NCI-H748 treated with DMSO at 0.1 percent for 48 hours (cell line): ENCODE results near the gene VGLL3.
"Not testable (repeated sequence)": the region's sequence is repeated elsewhere in the genome, so short reads cannot be mapped to it uniquely, and the experiment has no call there.

ENCODE experiments used
- DNase-seq: peaks from one replicate; lab custom pipeline; 2025; lab: John Stamatoyannopoulos, UW

The VGLL3 gene

GRCh38 chr3:86989611-86990010, 1.3 kb downstream of the VGLL3 start:
- DNase-seq: no peak

DNA sequence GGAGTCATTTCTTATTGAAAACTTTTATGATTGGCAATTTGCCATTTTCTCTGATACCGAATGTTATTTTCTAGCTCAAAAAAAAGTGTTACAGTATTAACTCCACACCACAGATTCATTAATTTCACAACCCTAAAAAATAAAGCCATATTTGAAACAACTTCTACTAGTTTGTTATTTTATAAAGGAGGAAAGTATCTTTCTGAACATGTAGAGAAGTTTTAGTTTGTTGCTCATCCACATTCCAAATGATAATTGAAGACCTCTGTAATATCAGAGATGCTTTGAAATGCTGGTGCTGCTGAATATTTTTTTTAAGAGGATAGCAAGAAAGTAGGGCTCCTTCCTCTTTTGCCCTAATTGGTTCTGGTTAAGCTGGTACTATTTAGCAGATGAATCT, 1.9 kb downstream of the VGLL3 start:
- no peak for DNase-seq

GRCh38 chr3:86988235-86988634, 2.7 kb downstream of the VGLL3 start:
- DNase-seq: no peak

GRCh38 chr3:86987421-86987715, 3.6 kb downstream of the VGLL3 start:
- DNase-seq: no peak

DNA sequence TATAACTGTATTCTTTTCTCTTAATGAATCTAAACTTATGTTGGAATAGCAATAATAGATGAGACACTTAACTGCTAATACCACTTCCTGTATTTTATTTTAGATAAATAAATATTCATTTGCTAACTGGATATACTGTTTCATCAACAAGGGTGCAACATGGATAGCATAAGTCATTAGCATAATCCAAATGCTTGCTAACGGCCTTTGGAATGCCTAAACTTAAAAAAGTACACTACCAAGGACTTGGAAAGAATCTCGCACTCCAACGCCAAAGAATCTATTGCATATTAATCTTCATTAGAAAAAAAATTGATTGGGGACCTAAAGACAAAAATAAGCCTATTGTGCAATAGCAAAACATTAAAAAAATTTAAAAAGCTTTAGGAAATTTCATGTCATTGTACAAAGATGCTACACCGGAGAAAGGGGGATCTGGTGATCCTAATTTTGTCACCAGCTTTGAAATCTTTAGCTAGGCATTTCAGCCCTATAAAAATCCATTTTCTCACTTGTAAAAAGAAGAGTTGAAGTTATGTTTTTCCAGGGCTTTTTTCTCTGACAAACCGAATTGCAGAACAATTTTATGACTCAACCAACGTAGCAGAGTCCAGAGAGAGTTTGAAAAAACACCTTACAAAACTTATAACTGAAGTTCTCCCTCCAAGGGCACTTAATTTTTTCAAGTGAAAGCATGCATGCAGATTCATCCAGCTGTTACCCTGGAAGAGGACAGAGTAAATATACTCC, 4.1 kb downstream of the VGLL3 start:
- no peak for DNase-seq

DNA sequence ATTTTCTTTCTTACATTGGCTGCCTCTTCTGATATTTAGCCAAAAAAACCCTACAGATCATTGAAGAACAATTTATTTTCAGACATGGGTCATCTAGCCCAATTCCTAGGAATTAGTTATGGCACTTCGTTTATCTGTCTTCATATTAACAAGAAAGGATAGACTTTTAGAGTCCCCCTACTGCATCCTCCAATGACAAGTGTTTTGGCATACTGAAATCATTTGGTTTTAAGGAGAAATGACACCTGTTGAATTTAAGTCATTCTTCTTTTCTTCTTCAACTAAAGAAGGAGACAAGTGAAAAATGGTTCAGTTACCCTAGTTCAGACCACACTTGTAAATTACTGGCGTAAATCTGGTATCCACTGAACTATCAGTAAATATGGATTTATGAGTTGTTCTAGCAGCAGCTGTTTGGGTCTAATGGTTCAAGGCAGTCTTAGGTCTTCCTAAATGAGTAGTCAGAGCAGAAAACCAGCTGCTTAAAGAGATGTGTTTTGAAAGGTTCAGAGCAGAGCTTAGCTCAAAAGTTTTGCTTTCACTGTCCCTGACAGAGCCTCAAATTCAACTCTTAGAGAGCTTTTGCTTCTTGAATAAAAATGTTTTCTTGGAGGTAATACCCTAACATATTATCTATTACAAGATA, 5.6 kb downstream of the VGLL3 start:
- no peak for DNase-seq

GRCh38 chr3:86984271-86984670, 6.7 kb downstream of the VGLL3 start:
- no peak for DNase-seq

DNA sequence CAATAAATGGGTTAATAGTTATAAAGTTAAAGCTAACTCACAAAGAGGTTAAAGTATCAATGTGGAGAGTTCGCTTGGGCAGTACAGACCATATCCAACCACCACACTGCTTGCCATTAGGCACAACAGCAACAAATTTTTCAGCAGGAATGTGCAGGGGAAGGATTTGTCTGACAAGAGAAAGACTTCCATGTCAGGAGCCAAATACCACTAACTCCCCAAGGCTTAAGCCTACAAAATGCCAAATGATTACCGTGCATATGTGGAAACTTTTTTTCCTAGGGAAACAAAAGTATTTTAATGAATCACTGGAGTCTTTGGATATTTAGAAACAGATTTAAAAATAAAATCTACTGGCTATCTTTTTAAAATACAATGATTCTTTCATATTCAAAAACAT, 8.1 kb downstream of the VGLL3 start:
- DNase-seq: no peak

DNA sequence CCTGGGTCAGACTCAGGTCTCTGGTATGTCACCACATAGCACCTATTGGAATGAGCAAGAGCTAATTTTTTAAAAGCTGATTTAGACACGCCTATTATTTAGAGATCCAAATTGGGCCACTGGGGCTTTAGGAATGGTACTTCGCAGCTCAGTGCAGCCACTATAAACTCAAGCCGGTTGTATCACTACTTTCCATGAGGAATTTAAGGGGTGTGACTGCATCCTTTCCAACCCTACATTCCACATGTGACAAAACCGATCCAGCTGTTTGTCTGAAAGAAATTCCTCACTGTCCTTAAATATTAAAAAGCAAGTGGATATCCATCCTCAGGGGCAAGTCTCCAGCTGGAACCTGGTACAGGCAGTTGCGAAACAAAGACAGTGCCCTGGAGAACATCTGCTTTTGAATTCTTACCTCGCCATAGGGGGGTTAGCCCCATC, 12.8 kb downstream of the VGLL3 start:
- no peak for DNase-seq

- no peak for DNase-seq
Observed at GRCh38 chr3:86976219-86976618, 14.7 kb downstream of the VGLL3 start.

- DNase-seq: not testable (repeated sequence)
Observed at GRCh38 chr3:86974177-86974576, 16.8 kb downstream of the VGLL3 start.

DNA sequence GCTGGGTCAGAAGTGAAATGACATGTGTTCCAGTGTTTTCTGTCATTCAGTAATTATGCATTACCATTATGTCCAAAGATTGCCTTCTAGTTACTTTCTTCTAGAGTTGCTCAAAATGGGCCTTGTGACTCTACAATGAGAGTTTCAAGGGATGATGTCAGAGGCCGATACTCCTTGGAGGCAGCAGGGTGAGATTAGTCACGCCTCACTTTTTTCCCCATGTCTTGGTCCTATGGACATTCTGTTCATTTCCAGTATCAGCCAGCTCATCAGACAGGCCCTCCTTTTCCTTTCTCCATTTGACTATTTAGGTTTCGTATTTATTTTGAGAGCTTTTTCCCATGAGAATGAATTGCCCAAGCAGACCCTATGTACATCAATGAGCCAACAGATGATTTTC, 17.5 kb downstream of the VGLL3 start:
- no peak for DNase-seq

- no peak for DNase-seq
Observed at GRCh38 chr3:86969500-86970189, 21.3 kb downstream of the VGLL3 start.

DNA sequence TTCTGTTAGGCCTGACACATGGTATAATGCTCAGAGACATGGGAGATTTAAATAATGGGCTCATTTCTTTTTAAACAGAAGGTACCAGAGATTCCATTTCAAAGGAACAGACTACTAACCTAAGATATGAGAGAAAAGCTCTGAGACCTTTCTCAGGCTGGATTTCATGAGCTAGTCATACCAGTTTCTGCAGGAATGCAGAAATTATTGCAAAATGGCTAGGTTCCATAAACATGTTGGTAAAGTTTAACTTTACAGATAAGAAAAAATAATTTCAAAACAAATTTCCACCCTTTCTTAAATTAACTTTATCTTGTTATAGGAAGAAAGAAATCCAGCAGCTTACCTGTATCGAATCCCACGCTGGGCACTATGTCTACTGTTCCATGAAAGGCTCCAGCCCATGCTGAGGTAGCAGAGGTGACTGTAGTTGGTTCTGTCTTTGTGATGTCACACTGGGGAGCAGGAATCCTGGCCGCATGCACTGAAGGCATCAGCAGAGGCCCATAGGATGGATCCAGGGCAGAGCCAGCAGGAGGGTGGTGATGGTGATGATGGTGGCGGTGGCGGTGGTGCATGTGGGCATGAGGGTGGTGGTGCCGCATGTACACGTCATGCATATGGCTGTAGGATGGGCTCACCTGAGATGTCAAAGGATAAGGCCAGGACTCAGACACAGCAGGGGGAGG, 22.6 kb downstream of the VGLL3 start:
- no peak for DNase-seq

DNA sequence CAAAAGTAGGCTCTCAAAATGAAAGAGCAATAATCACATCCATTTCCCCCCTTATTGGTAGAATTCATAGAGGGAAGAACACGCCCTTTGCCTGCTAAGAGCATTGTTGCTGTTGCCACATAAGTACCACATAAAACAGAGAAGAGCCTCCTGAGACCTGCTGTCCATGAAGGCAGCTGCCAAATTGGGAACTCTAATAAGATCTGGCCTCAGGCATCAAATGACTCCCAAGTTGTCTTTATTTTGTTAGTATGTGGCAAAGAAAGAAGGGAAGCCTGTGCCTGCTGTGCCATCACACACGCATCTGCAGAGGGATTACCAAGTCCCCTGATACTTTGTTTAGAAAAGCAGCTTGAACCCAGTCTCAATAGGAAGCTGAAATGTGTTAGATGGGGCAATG, 23.9 kb downstream of the VGLL3 start:
- DNase-seq: no peak

DNA sequence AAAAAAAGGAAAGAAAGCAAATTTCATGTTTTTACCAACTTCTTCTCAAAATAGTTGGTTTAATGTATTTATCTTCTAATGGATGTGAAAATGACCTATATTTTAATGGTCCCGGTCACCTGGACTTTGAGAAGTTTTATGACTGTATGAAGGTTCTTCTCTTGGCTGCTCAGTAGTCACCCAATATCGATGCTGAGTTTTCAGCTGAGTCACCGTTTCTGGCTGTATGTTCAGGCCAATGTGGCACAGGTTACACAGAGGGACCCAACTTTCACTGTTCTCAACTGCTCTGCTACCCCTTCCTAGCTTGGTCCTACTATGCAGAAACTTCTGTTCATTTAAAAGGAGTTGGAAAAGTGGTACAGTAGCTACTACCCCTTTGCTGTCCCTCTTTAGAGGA, 25.8 kb downstream of the VGLL3 start:
- no peak for DNase-seq

DNA sequence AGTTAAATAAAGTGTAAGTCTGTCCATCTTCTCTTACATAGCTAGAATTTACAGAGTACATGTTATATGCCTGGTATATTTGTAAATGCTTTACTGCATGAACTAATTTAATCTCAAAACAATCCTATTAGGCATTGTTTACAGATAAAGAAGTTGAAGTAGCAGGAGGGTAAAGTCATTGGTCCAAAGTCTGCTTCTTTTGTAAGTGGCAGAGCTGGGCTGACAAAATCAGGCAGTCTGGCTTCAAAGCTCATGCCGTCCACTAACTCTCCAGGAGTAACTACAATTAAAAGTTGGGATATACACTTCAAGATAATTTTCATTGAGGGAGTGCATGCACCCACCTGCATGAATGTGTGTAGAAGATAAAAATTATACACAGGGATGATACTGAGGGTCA, 27.3 kb downstream of the VGLL3 start:
- DNase-seq: no peak

DNA sequence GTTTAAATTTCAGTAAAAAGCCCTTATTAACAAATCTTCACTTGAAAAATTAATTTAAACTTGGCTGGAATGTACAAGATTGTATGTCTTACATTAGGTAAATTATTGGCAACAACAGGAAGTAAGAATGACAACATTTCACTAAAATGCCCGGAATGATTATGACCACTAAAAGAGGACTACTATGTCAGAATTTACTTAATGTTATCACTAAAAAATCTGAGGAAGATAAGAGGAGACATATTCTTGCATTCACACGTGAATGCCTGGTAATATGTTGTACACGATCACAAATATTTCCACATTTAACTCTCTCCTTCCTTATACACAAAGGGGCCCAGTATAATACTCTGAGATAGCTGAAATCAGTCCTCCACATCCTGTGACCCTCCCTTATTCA, 29.7 kb downstream of the VGLL3 start:
- no peak for DNase-seq

DNA sequence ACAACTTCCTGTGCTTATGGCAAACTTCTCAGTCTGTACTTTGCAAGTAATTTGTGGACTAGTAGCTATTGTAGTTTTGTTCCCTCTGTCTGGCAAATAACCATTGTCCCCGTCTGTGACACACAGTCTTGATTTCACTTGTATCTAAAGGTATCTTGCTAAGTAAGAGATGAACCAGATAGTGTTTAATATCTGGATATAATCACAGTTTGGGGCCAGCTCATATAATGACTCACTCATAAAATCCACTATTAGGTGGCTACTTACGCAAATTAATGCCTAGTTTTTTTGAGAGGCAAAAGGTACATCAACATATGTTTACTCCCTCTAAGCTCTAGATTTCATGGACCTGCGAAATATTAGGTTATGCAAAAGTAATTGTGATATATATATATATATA, 30.4 kb downstream of the VGLL3 start:
- no peak for DNase-seq

DNA sequence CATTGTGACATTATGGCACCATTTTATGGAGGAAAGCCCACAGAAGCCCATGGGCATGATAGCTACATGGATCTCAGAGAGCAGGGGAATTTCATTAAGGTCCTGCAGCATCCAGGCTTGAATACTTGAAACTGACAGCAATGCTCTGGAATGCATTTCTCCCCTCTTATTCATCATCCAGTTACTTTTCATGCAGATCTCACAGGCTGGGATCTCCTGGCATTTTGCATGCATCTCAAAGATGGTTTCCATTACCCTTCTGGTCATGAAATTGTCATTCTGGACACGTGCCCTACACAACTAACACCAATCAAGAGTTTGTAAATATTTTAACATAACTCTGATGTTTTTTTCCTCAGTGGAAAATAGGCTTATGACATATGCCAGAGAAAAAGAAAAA, 32.4 kb downstream of the VGLL3 start:
- DNase-seq: no peak

DNA sequence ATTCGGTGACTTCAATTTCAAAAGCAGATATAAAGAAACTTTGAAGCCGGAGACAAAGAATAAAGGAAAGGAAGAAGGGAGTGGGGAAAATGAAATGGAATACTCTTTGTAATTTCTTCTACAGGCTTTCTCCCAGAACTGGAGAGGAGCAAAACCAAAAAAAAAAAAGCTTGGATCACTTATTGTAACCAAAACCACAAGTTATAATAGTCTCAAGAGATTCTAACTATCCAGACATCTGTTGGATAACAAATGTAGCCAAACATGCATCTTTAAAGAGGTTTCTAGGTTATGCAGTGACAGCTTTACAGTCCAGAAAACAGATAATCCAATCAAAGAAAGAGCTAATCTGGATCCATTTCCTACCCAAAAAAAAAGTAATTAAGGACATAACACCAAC, 36.2 kb downstream of the VGLL3 start:
- DNase-seq: no peak

- DNase-seq: no peak
Observed at GRCh38 chr3:86954226-86954625, 36.7 kb downstream of the VGLL3 start.

DNA sequence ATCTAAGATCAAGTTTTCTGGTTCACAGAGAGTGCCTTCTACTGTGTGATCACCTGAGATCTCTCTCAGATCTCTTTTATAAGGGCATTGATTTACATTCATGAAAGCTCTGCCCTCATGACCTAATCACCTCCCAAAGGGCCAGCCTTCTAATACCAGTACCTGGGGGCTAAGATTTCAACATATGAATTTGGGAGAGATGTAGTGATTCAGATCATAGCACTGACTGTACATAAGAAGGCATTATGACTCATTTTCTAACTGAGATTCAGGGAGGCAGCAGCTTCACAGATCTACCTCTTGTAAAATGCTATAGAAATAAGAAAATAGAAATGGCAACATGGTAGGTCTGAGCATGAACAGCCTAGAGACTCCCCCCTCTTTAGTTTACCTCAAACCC, 39.6 kb downstream of the VGLL3 start:
- no peak for DNase-seq
